ENCODE data around the gene BLZF1. TPM values are rescaled to one million over a fixed set of nuclear protein-coding genes. Genes with fewer than 3 reads are reported as not detected.

BLZF1 gene
- polyA plus RNA-seq, 12 donors, result 5.1 to 25.5 (median 20.9) TPM; not detected in 1

Other genes with a start within 250 kb of the BLZF1 start
- 10 to 100 TPM in 10 of 12 donors, not detected in 2; 15.1 to 28.1 (median 21.9) TPM for gene NME7, start 398 bp upstream of the BLZF1 start, polyA plus RNA-seq (ENCODE audit: insufficient read length in 12 of 12)
- 1 to 10 TPM in 6 of 12 donors, under 1 TPM in 5, not detected in 1; 0.58 to 7.8 (median 1.1) TPM for gene CCDC181, start 59.3 kb downstream of the BLZF1 start, polyA plus RNA-seq (ENCODE audit: insufficient read length in 12 of 12)
- 10 to 100 TPM in 2 of 12 donors, 1 to 10 TPM in 9, not detected in 1; 6.1 to 11.2 (median 9.0) TPM for gene SLC19A2, start 117.7 kb downstream of the BLZF1 start, polyA plus RNA-seq (ENCODE audit: insufficient read length in 12 of 12)
- gene F5, start 218.3 kb downstream of the BLZF1 start, polyA plus RNA-seq (ENCODE audit: insufficient read length in 12 of 12), result 1 to 10 TPM in 4 of 12 donors, under 1 TPM in 6, not detected in 2; 0.04 to 2.0 (median 0.68) TPM

Measured in muscle of arm (tissue), 12 donors.